HG03442 (cell line): ENCODE data around the gene EFNA2.
"Not testable (repeated sequence)": the region's sequence is repeated elsewhere in the genome, so short reads cannot be mapped to it uniquely, and the experiment has no call there.

Experiments used
- ATAC-seq: cut with Tn5 transposase; IDR thresholded peaks from one replicate; pipeline ENCODE4 v1.9.1; 2021; ENCODE audit warnings: mild to moderate bottlenecking, moderate library complexity; ENCODE audit not compliant: unreplicated experiment

Gene EFNA2

DNA sequence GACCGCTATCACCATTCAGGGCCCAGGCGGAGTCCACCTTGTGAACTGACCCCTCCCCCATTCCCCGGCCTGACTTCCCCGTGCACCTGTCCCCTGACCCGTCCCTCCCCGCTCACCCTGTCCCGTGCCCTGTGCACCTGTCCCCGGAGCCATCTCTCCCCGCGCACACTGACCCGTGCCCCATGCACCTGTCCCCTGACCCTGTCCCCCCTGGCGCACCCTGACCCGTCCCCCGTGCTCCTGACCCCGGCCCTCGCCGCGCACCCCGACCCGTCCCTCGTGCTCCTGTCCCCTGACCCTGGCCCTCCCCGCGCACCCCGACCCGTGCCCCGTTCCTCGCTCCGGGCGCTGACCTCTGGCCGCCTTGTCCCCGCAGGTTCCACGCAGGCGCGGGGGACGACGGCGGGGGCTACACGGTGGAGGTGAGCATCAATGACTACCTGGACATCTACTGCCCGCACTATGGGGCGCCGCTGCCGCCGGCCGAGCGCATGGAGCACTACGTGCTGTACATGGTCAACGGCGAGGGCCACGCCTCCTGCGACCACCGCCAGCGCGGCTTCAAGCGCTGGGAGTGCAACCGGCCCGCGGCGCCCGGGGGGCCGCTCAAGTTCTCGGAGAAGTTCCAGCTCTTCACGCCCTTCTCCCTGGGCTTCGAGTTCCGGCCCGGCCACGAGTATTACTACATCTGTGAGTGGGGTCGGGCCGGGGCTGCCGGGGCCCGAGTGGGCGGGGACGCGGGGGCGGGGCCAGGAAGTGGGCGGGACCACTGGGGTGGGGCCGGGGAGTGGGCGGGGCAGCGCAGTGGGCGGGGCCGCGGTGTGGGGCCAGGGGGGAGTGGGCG lies 9.7 kb downstream of the EFNA2 start:
- no peak for ATAC-seq

DNA sequence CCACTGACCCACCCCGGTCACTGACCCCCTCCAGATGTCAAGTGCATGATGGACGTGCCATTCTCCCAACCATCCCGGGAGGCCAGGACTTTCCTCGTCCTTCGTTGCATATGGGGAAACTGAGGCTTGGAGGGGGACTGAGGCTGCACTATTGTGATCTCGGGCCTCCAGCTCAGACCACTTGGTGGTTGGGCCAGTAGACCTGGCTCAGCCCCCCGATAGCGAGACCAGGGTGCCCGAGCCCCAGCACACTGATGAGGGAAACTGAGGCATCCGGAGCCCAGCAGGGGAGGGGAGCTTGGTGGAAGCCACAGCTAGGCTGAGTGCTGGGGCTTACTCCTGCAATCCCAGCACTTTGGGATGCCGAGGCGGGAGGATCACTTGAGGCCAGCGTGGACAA lies 10.4 kb downstream of the EFNA2 start:
- no peak for ATAC-seq

DNA sequence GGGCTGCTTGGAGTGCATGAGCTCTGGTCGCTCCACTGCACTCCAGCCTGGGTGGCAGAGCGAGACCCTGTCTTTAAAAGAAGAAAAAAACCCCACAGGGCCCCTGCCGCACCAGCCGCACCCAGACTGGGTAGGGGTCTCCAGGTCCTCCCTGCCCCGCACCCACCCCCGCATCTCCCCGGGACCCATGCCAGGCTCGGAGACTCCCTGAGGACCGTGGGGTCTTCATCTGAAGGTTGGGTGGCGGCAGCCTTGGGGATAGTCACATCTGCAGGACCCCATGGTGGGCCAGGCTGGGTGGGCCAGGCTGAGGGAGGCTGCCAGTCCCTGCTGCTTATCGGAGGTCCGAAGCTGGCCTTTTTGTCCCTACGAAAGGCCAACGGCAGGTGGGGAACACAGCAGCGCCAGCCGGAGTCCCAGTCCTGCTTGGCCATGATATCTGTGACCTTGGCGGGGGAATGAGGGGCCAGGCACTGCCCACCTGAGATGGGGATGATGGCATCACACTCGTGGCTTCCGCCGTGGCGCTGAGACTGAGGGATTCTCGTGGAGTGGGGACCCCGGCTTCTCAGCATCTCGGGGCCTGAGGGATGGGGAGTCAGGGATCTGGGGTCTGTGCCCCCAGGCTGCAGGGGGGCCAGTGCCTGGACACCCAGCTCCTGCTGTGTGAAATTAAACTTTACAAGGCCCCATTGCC lies 11.1 kb downstream of the EFNA2 start:
- ATAC-seq = no peak

DNA sequence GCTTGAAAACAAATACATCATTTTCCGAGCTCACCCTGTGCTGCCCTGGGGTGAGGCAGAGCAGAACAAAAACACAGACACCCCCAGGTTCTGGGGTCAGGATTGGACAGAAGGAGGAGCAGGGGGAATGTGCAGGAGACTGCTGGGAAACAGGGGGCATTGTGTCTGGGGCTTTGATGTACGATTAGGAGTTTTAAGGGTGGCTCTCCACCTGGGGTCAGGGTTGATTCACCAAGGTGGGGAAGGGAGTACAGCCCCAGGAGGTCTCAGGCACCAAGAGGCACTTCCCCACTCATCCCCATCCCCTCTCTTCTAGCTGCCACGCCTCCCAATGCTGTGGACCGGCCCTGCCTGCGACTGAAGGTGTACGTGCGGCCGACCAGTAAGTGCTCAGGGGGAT lies 12.6 kb downstream of the EFNA2 start:
- no peak for ATAC-seq

DNA sequence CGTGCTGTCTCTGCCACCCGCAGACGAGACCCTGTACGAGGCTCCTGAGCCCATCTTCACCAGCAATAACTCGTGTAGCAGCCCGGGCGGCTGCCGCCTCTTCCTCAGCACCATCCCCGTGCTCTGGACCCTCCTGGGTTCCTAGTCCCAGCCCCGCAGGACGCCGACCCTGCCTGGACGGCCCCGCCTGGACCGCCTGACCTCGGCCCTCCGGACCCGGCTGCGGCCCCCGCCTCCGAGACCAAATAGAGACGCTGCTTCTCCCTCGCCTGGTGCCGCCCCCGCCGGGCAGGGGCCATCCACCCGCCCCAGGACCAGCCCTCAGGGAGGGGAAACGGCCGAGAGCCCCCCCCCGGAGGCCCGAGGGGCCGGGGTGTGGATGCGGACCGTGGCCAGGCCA lies 14.1 kb downstream of the EFNA2 start:
- ATAC-seq = no peak

DNA sequence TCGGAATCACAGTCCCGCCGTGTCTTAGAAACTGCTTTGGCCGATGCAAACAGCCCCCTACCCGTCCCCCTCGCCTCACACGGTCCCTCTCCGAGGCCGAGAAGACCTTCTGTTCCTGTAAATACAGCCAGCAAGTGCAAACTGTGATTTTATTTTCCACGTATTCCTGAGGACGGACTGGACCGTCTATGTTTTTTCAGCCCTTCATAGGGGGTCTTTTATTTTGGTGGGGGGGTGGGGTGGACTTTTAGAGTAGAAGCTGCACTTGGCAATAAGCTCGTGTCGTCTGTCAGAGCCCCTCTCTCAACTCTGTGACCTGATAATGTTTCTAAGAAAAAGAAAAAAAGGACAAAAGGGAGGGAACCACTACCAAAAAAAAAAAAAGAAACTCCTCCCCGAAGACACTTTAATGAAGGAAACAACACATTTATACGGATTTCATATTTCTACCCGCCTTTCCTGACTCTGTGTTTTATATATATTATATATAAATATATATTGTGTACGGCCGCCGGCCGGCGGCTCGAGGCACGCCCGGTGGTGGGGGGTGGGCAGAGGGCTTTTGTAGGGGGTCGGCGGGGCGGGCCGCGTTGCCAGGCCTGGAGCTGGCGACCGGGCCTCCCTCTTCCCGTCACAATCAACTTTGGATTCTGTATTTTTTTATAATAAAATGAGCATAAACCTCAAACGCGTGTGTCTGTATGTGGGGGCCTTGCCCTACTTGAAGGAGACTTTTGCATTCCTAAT lies 15.2 kb downstream of the EFNA2 start:
- ATAC-seq = no peak

DNA sequence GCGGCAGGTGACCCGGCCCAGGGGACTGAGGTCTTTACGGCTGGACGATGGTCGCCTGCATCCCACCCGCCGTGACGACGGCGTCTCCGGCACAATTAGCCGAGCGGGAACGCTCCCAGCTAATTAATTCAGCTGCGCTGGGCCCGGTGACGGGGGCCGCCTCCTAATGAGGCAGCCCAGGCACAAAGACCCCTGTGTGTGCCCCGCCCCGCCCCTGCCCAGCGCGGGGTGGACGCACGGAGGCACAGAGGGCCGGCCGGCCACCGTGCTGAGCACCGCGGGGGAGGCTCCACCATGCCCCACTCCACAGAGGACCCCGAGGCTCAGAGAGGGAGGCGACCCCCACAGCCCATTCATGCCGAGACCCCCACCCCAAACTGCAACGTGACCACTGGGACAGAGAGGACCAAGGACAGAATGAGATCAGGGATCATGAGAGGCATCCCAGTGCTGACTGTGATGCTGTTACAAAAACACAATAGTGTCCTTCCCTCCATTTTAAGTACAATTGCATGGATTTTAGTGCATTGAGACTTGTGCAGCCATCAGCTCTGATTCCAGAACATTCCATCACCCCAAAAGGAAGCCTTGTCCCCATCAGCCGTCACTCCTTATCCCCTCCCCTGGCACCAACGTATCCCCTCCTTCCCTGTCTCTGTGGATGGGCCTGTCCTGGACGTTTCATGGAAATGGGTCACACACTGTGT lies 17.0 kb downstream of the EFNA2 start:
- no peak for ATAC-seq

DNA sequence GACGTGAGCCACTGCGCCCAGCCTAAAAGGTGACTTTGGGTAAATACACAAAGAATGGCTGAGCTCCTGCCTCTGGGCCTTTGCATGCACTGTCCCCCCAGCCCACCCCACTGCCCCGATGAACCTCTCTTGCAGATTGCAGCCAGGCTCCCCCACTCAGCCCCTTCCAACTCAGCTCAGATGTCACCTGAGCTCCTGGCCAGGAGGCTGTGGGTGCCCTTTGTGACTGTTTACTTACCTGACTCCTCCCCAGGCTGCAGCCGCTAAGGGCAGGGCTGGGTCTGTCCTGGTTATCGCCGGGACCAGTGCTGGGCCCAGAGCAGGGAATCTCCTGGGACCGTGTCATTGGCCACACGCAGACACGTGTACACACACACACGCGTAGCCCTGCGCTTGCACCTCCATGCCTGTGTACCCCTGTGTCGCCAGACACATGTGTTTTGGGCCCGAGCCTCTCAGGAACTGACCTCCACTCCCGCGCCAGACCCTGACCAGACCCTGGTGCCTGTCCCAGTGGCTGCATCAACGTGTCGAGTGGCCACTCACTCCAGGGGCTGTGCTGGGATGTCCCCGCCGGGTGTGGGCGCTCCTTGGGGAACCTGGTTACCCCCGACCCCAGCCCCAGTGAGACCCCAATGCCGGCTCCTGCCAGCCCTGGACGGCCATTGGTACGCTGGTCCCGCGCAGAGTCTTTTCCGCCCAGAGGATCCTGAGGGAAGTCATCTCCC lies 18.7 kb downstream of the EFNA2 start:
- no peak for ATAC-seq

DNA sequence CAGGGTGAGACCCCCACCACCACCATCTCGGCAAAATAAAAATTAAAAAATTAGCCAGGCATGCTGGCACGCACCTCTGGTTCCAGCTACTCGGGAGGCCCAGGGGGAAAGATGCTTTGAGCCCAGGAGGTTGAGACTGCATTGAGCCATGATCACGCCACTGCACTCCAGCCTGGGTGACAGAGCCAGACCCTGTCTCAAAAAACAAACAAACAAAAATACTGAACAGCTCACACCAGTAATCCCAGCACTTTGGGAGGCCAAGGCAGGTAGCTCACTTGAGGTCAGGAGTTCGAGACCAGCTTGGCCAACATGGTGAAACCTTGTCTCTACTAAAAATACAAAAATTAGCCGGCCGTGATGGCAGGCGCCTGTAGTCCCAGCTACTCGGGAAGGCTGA lies 19.7 kb downstream of the EFNA2 start:
- ATAC-seq = not testable (repeated sequence)

DNA sequence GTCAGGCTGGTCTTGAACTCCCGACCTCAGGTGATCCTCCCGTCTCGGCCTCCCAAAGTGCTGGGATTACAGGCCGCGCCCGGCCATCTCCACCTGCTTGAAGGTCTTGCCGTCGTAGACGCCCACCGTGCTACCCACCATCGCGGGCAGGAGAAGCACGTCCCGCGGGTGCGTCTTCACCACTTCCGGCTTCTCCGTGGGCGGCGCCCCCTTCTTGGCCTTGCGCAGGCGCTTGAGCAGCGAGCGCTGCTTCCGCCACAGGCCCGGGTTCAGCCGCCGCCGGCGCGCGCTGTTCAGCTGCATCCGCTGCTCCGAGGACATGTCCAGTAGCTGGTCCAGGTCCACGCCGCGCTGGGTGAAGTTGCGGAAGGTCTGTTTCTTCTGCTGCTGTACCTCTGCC lies 21.6 kb downstream of the EFNA2 start:
- ATAC-seq = no peak

DNA sequence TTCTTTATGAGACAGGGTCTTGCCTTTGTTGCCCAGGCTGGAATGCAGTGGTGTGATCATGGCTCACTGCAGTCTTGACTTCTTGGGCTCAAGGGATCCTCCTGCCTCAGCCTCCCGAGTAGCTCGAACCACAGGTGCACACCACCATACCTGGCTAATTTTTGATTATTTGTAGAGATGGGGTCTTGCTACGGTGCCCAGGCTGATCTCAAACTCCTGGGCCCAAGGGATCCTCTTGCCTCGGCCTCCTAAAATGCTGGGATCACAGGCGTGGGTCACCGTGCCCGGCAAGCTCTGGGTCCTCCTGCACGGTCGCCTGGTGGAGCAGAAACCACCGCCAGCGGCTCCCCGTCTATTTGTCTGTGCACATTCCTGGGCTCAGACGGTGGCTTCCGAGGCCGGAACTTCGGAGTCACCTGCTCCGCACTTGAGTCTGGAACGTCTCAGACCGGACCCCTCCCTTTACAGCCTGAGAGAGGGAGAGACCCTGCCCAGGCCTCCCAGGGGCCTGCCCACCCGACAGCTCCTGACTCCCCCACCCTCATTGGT lies 22.2 kb downstream of the EFNA2 start:
- no peak for ATAC-seq

DNA sequence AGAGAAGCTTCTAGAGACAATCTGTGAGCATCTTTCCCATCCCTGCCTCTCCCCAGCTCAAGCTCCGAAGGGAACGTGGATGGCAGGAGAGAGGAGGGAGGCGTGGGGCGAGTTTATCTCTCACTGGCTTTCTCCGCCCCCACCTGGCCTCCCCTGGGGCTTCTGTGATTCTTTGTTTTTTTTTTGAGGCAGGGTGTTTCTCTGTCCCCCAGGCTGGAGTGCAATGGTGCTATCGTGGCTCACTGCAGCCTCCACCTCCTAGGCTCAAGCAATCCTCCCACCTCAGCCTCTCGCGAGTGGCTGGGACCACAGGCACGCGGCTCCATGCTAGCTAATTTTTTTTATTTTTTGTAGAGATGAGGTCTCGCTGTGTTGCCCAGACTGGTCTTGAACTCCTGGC lies 23.0 kb downstream of the EFNA2 start:
- no peak for ATAC-seq

DNA sequence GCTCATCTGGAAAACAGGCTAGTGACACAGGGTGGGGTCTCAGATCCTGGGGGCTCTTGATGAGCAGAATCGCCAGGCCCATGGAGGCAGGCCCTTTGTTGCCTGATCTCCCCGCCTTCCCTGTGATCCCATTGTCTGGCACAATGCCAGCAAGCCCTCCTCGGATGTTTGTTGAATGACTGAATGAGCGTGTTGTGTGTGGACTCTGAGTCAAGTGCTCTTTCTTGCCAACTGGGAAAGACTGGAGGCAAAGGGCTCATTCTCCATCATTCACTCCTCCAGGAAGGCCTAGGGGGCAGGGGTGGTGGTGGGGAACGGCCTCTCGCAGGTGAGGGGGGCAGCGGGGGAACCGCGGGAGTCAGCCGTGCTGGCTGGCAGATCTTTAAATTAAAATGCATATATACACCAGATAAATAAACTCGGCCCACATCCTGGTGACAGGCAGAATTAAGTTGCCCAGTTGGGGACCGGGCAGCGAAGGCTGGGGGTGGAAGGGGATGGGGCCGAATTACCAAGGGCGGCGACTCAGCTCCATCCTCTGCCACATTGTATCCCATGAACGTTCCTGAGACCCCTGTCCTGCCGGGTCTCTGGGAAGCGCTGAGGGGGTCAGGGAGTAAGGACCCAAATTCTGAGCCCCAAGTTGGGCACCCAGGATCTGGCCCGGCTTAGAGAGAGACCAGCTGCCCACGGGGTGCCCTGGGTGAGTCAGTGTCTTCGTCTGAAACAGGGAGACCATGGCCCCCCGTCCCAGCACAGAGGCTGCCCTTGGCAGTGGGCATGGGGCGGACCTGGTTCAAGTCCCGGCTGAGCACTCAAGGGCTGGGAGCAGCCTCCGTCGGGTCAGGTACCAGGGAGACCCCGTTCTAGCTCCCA lies 24.5 kb downstream of the EFNA2 start:
- ATAC-seq = no peak

DNA sequence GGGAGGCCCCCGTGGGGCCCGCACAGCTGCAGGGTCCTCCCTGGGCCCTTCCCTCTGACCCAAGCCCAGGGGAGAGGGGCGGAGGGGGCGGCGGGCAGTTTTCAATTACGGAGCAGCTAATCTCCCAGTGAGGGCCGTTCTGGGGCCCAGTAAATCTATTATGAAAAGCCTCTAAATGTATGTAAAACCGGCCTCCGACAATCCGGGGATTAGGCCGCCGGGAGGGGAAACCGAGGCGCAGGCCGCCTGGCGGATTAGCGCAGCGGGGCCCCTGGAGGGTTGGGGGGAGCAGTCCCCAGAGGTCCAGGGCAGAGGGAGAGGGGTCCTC lies 25.1 kb downstream of the EFNA2 start:
- ATAC-seq = no peak

DNA sequence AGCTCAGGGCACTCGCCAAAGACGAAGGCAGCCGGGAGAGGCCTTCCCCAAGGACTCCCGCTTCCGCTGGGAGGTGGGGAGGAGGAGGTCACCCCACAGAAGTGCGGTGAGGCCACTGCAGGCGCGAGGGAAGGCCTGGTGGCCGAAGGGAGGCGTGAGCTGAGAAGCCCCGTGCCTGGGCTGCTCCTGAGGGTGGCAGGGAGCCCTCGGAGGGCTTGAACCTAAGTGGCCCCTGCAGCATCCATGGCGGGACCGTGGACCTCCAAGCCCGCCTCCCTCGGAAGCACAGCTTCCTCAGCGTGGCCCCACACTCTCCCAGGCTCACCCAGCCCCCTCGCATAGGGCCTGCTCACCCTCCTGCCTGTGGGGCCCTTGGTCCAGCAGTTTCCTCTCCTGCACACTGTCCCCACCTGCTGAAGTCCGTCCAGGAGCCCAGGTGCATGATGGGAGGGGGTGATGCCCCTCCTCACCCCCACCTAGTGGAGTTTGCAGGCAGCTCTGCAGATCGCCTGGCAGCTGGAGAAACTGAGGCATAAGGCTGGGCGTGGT lies 25.9 kb downstream of the EFNA2 start:
- no peak for ATAC-seq

DNA sequence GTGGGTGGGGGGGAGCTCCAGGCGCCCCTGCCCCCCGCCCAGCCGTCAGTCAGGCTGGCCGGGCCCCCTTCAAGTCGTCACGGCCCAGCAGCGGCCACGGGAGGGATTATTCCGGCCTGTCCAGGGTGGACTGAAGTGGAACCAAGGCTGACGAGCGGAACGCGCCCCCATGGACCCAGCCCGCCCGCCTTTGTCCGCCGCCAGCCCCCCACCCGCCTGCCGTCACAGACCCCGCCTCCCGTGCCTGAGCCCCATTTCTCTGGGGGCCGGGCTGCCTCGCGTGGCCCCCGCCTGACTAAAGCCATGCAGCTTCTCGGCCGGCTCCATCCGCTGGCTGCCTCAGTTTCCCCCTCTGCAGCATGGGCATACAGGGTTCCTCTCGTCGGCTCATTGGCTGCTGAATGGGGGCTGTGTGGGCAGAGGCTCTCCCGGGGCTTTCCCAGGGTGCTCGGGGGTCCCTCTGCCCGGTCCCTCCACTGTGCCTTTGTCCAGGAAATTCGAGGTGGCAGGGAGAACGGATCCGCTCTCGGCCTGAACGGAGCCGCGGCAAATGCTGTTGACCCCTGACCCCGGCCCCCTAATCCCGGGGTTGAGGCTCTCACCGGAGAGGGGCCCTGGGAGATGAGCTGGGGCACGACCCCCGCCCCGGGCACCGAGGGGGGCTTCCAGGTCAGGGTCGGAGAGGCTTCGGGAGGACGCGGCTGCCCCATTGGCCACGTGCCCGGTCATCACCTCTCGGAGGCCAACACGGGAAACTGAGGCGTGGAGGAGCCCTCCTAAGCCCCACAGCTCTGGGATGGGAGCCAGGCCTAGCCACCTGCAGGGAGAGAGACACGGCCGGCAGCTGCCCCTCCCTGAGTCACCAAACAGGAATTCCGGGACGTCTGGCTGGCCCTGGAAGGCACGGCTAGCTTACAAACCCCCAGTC lies 27.4 kb downstream of the EFNA2 start:
- no peak for ATAC-seq

DNA sequence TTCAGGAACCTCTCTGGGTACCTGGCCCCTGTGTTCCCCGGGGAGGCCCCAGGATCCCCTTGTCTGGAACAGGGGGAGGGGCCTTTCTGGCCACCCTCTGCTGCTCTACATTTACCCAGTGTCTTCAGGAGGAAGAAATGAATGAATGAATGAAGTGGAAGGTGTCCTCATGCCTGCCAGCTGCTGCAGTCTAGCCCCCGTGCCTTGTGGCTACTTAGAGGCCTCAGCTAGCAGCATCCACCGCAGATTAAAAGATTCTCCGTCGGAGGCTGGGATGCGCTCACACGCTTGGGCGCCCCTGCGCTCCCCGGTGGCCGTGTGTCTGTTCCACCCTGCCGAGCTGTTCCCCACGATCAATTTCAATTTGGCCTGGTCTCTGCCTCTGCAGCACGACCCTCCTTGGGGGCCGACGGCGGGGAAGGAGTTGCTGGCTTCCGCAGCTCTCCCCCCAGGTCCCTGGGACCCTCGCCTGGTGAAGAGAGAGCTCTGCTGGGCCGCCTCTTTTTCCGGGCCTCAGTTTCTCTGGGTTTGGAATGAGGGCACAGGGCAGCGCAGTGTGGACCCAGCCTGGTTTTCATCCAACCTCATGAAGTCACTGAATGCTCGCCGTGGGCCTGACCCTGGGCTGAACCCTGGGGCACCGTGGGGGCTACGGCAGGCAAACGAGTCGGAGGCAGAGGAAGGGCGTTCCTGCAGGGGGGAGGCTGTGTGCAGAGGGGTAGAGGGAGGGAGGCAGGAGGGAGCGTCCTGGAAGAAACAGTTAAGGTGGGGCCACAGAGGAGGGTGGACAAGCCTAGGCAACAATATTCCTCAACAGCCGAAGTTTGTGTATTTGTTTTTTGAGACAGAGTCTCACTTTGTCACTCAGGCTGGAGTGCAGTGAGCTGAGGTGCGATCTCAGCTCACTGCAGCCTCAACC lies 28.3 kb downstream of the EFNA2 start:
- ATAC-seq = no peak
